Fibroblast of lung (primary cell): ENCODE data around the gene GPR22.

Source experiments
- CTCF ChIP-seq, 2 donors: IDR thresholded peaks in 1 of 2; conservative IDR thresholded peaks in 1 of 2; 1 replicate in 1 of 2; 2 replicates in 1 of 2; pipeline ENCODE4 v1.5.1; 2011 to 2012; ENCODE audit warnings: low read length in 2 of 2, control low read depth in 1 of 2, inconsistent platforms in 1 of 2, low read depth in 1 of 2, mild to moderate bottlenecking in 1 of 2
- EZH2 ChIP-seq: IDR thresholded peaks from 2 replicates; pipeline ENCODE4 v1.5.1; 2012; ENCODE audit warnings: low read length, control low read depth, mild to moderate bottlenecking; ENCODE audit errors: missing control alignments

DNA sequence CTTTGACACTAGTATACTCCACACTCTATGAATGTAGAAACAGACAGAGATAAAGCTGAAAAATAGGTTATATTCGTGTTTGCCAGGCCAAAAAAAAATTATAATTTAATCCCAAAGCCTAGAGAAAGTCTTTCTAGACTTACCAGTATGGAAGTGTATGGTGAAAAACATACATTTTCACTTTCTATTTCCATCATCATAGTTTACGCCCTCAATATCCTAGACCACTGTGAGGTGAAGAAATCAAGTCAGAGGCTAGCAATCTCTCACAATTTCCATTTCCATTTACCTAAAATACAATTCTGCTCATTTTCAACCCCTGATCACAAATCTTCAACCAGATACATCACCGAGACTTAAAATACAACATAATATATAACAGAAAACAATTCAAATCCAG lies 16.2 kb downstream of the GPR22 start:
- TF ChIP-seq CTCF (conservative IDR thresholded peaks at IDR 0.05 in 1 of 2, IDR thresholded peaks at IDR 0.05 in 1 of 2; ENCODE audit: low read depth in 1 of 2, low read length in 2 of 2): no peak
- TF ChIP-seq EZH2: no peak
